ENCODE data around the gene RHOG.

The RHOG gene

DNA sequence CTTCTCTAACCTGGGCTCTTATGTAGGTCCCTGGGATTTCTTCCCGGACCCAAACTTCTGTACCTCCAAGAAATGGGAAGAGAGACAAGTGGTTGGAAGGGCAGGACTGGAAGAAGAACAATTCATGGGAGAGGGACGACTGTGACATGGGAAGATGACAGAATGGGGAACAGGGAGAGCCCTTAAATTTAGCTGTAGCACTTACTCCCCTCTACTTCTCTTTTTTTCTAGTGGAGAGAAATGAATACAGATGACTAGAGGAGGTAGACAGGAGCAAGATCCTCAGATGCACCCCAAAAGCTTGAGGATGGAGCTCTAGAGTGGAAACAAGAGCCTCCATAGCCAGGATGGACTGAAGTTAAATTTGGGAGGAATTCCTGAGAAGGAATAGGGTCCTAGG is 2.3 kb downstream of the RHOG start:
- TF ChIP-seq NFIC (IDR thresholded peaks at IDR 0.05) (no peak), TEAD4 (IDR thresholded peaks at IDR 0.05) (no peak), TAF1 (IDR thresholded peaks at IDR 0.05; ENCODE audit: low read depth) (no peak), CEBPB (IDR thresholded peaks at IDR 0.05) (no peak), RAD21 (IDR thresholded peaks at IDR 0.05; ENCODE audit: low read depth) (no peak), TCF12 (IDR thresholded peaks at IDR 0.05; ENCODE audit: low read depth) (no peak)
- TF ChIP-seq, protein P1, sequence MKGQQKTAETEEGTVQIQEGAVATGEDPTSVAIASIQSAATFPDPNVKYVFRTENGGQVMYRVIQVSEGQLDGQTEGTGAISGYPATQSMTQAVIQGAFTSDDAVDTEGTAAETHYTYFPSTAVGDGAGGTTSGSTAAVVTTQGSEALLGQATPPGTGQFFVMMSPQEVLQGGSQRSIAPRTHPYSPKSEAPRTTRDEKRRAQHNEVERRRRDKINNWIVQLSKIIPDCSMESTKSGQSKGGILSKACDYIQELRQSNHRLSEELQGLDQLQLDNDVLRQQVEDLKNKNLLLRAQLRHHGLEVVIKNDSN (IDR thresholded peaks at IDR 0.05): no peak

DNA sequence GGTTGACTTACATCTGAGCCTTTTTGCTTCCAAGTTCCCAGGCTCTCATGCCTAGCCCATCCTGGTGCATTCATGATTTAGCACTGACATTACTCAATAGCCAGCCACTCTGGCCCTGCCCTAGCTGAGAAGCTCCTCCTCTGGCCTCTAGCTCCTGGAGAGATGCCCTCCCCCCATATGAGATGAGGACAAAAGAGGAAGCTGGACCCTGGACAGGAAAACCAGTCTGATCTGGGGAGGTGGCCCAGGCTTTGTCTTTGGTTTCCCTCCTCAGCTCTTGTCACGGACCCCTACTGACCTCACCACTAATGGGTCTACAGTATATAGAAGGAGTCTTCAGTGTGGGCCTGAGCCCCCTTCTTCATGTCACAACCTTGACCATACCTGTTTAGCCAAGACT is 3.0 kb downstream of the RHOG start:
- TF ChIP-seq EGR1 (IDR thresholded peaks at IDR 0.05): no peak
- TF ChIP-seq, protein P1 (IDR thresholded peaks at IDR 0.05): no peak

DNA sequence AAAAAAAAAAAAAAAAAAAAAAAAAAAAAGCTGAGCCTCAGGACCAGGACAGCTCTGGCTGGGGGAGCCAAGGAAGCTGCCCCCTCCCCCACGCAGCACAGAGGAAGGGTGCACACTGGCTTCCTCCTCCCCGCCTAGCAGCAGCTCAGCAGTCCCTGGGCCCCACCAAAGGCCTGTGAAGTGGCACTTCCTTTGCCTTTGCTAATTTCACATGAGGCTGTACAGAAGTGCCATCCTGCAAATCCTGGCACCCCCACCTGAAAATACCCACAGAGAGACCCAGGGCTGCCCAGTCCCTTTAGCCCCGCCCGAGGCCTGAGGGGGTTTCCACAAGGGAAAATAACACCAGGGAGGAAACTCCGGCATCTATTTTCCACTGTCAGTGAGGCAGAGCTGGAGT is 3.9 kb downstream of the RHOG start:
- no peak for TF ChIP-seq TEAD4 (IDR thresholded peaks at IDR 0.05)
- no peak for TF ChIP-seq NFIC (IDR thresholded peaks at IDR 0.05)
- TF ChIP-seq ZBTB7A (IDR thresholded peaks at IDR 0.05; ENCODE audit: low read depth): no peak
- TF ChIP-seq, protein P2, sequence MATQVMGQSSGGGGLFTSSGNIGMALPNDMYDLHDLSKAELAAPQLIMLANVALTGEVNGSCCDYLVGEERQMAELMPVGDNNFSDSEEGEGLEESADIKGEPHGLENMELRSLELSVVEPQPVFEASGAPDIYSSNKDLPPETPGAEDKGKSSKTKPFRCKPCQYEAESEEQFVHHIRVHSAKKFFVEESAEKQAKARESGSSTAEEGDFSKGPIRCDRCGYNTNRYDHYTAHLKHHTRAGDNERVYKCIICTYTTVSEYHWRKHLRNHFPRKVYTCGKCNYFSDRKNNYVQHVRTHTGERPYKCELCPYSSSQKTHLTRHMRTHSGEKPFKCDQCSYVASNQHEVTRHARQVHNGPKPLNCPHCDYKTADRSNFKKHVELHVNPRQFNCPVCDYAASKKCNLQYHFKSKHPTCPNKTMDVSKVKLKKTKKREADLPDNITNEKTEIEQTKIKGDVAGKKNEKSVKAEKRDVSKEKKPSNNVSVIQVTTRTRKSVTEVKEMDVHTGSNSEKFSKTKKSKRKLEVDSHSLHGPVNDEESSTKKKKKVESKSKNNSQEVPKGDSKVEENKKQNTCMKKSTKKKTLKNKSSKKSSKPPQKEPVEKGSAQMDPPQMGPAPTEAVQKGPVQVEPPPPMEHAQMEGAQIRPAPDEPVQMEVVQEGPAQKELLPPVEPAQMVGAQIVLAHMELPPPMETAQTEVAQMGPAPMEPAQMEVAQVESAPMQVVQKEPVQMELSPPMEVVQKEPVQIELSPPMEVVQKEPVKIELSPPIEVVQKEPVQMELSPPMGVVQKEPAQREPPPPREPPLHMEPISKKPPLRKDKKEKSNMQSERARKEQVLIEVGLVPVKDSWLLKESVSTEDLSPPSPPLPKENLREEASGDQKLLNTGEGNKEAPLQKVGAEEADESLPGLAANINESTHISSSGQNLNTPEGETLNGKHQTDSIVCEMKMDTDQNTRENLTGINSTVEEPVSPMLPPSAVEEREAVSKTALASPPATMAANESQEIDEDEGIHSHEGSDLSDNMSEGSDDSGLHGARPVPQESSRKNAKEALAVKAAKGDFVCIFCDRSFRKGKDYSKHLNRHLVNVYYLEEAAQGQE (IDR thresholded peaks at IDR 0.05; ENCODE audit: low read depth): no peak
- no peak for TF ChIP-seq EP300 (IDR thresholded peaks at IDR 0.05; ENCODE audit: borderline replicate concordance)
- no peak for TF ChIP-seq FOXM1 (IDR thresholded peaks at IDR 0.05; ENCODE audit: borderline replicate concordance, low read depth)
- TF ChIP-seq, protein P1 (IDR thresholded peaks at IDR 0.05): no peak
- TF ChIP-seq YY1 (IDR thresholded peaks at IDR 0.05; ENCODE audit: low read depth): no peak
- TF ChIP-seq CEBPB (IDR thresholded peaks at IDR 0.05): no peak
- no peak for TF ChIP-seq TCF12 (IDR thresholded peaks at IDR 0.05; ENCODE audit: low read depth)
- TF ChIP-seq, protein P3, sequence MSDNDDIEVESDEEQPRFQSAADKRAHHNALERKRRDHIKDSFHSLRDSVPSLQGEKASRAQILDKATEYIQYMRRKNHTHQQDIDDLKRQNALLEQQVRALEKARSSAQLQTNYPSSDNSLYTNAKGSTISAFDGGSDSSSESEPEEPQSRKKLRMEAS (IDR thresholded peaks at IDR 0.05): no peak
- no peak for TF ChIP-seq RAD21 (IDR thresholded peaks at IDR 0.05; ENCODE audit: low read depth)
- no peak for TF ChIP-seq EGR1 (IDR thresholded peaks at IDR 0.05)
- TF ChIP-seq TAF1 (IDR thresholded peaks at IDR 0.05; ENCODE audit: low read depth): no peak
- TF ChIP-seq CREB1 (IDR thresholded peaks at IDR 0.05; ENCODE audit: low read depth): no peak

DNA sequence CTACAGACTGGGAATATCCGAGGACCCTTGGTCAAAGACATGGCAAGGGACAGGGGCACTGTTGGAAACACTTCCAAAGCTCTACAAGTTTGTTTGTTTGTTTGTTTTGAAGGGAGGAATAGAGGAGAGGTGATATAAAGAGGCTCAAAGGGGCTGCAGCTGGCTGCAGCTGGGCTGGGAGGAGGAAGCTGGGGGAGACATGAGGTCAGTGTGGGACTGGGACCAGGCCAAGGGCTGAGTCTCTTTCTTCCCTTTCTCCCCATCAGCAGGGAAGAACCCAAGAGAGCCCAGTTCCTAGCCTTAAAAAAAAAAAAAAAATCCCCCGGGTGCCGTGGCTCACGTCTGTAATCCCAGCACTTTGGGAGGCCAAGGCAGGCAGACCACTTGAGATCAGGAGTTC is 5.0 kb downstream of the RHOG start:
- TF ChIP-seq TEAD4 (IDR thresholded peaks at IDR 0.05) (no peak), FOXM1 (IDR thresholded peaks at IDR 0.05; ENCODE audit: borderline replicate concordance, low read depth) (no peak), EGR1 (IDR thresholded peaks at IDR 0.05) (no peak), TCF12 (IDR thresholded peaks at IDR 0.05; ENCODE audit: low read depth) (no peak), ZBTB7A (IDR thresholded peaks at IDR 0.05; ENCODE audit: low read depth) (no peak), YY1 (IDR thresholded peaks at IDR 0.05; ENCODE audit: low read depth) (no peak), EP300 (IDR thresholded peaks at IDR 0.05; ENCODE audit: borderline replicate concordance) (no peak), CEBPB (IDR thresholded peaks at IDR 0.05) (no peak), NFIC (IDR thresholded peaks at IDR 0.05) (no peak)
- TF ChIP-seq, protein P1 (IDR thresholded peaks at IDR 0.05): no peak

DNA sequence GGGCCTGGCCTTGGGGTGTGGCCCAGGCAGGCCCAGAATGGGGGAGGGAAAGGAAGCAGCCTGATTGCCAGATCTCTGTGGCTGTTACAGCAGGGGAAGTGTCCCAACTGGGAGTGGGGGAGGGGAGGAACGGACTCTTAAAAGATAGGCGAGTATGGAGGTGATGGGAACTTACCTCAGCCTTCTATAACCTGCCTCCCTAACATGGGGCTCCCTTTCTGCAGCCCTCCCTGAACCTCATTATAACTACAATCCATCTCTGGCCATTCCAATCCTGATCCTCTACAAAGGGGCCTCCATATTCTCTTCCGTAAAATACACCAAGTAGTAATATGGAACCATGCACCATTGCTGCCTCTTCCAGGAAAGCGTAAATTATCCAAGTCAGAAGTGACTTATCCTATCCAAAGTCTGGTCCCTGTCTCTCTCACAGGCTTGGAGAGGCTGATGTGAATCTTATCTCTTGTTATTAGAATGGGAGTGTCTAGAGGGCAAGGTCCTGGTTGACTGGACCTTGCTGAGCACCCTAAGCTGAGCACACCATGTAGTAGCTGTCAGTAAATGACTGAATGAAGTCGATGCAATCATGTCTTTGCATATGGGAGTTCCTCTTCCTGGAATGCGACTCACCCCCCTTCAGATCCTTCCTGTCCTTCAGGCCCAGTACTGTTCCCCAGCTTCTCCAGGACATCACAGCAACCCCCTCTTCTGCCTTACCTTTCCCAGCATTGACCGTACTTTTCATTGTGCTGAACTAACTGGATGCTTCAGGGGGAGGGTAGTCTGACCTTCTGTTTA is 5.9 kb downstream of the RHOG start:
- TF ChIP-seq FOXM1 (IDR thresholded peaks at IDR 0.05; ENCODE audit: borderline replicate concordance, low read depth): no peak
- no peak for TF ChIP-seq RAD21 (IDR thresholded peaks at IDR 0.05; ENCODE audit: low read depth)
- TF ChIP-seq TCF12 (IDR thresholded peaks at IDR 0.05; ENCODE audit: low read depth): no peak
- no peak for TF ChIP-seq TAF1 (IDR thresholded peaks at IDR 0.05; ENCODE audit: low read depth)

DNA sequence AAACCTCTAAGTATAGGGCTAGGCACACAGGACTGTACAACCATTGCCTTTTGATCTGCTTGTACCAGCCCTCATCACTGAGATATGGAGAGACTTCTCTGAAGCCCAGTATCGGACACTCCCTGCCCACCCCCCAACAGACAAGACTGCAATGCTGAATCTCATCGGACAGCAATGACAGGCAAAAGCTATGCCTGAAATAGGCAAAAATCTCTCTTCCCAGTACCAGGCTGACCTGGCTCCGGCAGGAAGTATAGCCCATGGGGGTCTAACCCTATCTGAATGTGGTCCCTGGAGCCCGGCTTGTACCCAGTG is 6.5 kb downstream of the RHOG start:
- no peak for TF ChIP-seq ZBTB7A (IDR thresholded peaks at IDR 0.05; ENCODE audit: low read depth)
- no peak for TF ChIP-seq RAD21 (IDR thresholded peaks at IDR 0.05; ENCODE audit: low read depth)
- TF ChIP-seq, protein P3 (IDR thresholded peaks at IDR 0.05): no peak
- TF ChIP-seq, protein P1 (IDR thresholded peaks at IDR 0.05): no peak
- no peak for TF ChIP-seq EGR1 (IDR thresholded peaks at IDR 0.05)
- TF ChIP-seq TEAD4 (IDR thresholded peaks at IDR 0.05): no peak
- TF ChIP-seq CEBPB (IDR thresholded peaks at IDR 0.05): no peak
- TF ChIP-seq CREB1 (IDR thresholded peaks at IDR 0.05; ENCODE audit: low read depth): no peak
- TF ChIP-seq TAF1 (IDR thresholded peaks at IDR 0.05; ENCODE audit: low read depth): no peak
- no peak for TF ChIP-seq FOXM1 (IDR thresholded peaks at IDR 0.05; ENCODE audit: borderline replicate concordance, low read depth)
- no peak for TF ChIP-seq YY1 (IDR thresholded peaks at IDR 0.05; ENCODE audit: low read depth)
- TF ChIP-seq, protein P2 (IDR thresholded peaks at IDR 0.05; ENCODE audit: low read depth): no peak
- TF ChIP-seq TCF12 (IDR thresholded peaks at IDR 0.05; ENCODE audit: low read depth): no peak
- no peak for TF ChIP-seq NFIC (IDR thresholded peaks at IDR 0.05)
- no peak for TF ChIP-seq EP300 (IDR thresholded peaks at IDR 0.05; ENCODE audit: borderline replicate concordance)
